ENCODE results near the gene TUBA4B. TPM values are rescaled to one million over a fixed set of nuclear protein-coding genes. Genes with fewer than 3 reads are reported as not detected.

Gene TUBA4B
- total and polyA plus RNA-seq, 2 donors from 2014 or later = 0.98 to 15.4 TPM

DNA sequence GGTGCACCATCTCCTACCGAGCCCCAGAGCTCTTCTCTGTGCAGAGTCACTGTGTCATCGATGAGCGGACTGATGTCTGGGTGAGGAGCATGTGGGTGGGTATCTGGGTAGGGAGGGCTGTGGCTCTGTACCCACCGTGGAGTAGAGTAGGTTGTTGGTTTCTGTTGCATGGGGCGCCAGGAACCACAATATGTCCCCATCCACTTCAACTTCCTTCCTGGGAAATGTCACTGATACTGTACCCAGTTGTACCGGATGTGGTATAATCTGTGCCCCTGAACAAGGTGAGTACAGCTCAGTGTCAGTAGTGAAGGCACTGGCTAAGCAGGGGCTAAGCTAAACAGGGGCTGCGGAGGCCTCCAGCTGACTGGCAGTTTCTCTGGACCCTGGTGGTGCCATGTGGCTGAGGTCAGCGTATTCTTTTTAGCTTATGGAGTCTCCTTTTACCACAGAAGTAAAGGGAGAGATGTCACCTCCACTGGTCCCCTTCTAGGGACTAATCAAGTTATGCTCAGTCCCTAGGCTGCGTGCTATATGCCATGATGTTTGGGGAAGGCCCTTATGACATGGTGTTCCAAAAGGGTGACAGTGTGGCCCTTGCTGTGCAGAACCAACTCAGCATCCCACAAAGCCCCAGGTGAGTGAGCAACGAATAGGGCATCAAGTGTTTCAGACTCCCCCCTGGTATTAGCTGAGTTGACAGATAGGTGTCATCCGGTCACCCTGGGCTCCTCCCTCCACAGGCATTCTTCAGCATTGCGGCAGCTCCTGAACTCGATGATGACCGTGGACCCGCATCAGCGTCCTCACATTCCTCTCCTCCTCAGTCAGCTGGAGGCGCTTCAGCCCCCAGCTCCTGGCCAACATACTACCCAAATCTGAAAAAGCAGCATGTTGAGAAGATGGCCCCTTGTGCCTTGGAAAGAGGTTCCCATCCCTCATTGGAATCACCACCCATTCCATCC lies 5.1 kb upstream of the TUBA4B start:
- H3K4me1 ChIP-seq (ENCODE audit: control insufficient read depth in 2 of 3, insufficient read depth in 2 of 3, low read depth in 1 of 3, low read length in 3 of 3) = peaks cover 6 to 71% (median 56%) of the 10 kb centered on the region in 3 donors
- DNase-seq = peak in 1 of 5 donors; percentile 59
- no peak for TF ChIP-seq CTCF (IDR thresholded peaks at IDR 0.05; ENCODE audit: borderline replicate concordance, extremely low read depth, insufficient read depth)
- peak overlapping the region in 1 of 3 donors; percentile 27 for H3K9ac ChIP-seq (ENCODE audit: low read length in 3 of 3)
- FAIRE-seq = no peak
- H3K27me3 ChIP-seq (ENCODE audit: control insufficient read depth, insufficient read depth, low read length) = no peaks in the 10 kb centered on the region
- intact Hi-C loops (cut with DNase I) = no loop called here
- no peaks in the 10 kb centered on the region for H3K9me3 ChIP-seq (ENCODE audit: control insufficient read depth in 2 of 3, insufficient read depth in 1 of 3, low read length in 3 of 3)
- peaks cover 2 to 12% (median 3%) of the 10 kb centered on the region in 3 donors for H3K36me3 ChIP-seq (ENCODE audit: control insufficient read depth in 2 of 3, insufficient read depth in 3 of 3, low read length in 3 of 3)
- no peak overlapping the region for H3K4me3 ChIP-seq (ENCODE audit: low read length in 3 of 3)
- peak overlapping the region; percentile 68 to 87 for H3K27ac ChIP-seq (ENCODE audit: low read depth in 2 of 2, low read length in 2 of 2)

- H3K4me3 ChIP-seq (ENCODE audit: low read length in 3 of 3) = peak overlapping the region in 1 of 3 donors; percentile 10
- TF ChIP-seq CTCF (IDR thresholded peaks at IDR 0.05; ENCODE audit: borderline replicate concordance, extremely low read depth, insufficient read depth) = no peak
- peak overlapping the region in 1 of 3 donors; percentile 1 for H3K9ac ChIP-seq (ENCODE audit: low read length in 3 of 3)
- no peaks in the 10 kb centered on the region for H3K9me3 ChIP-seq (ENCODE audit: control insufficient read depth in 2 of 3, insufficient read depth in 1 of 3, low read length in 3 of 3)
- intact Hi-C loops (cut with DNase I) = no loop called here
- H3K4me1 ChIP-seq (ENCODE audit: control insufficient read depth in 2 of 3, insufficient read depth in 2 of 3, low read depth in 1 of 3, low read length in 3 of 3) = peaks cover 6 to 71% (median 56%) of the 10 kb centered on the region in 3 donors
- peak overlapping the region; percentile 87 to 99 for H3K27ac ChIP-seq (ENCODE audit: low read depth in 2 of 2, low read length in 2 of 2)
- no peak for FAIRE-seq
- DNase-seq = no peak
- peaks cover under 1% of the 10 kb centered on the region for H3K27me3 ChIP-seq (ENCODE audit: control insufficient read depth, insufficient read depth, low read length)
- H3K36me3 ChIP-seq (ENCODE audit: control insufficient read depth in 2 of 3, insufficient read depth in 3 of 3, low read length in 3 of 3) = peaks cover 2 to 12% (median 3%) of the 10 kb centered on the region in 3 donors
Measured at GRCh38 chr2:219248845-219249202, 4.2 kb upstream of the TUBA4B start.

DNA sequence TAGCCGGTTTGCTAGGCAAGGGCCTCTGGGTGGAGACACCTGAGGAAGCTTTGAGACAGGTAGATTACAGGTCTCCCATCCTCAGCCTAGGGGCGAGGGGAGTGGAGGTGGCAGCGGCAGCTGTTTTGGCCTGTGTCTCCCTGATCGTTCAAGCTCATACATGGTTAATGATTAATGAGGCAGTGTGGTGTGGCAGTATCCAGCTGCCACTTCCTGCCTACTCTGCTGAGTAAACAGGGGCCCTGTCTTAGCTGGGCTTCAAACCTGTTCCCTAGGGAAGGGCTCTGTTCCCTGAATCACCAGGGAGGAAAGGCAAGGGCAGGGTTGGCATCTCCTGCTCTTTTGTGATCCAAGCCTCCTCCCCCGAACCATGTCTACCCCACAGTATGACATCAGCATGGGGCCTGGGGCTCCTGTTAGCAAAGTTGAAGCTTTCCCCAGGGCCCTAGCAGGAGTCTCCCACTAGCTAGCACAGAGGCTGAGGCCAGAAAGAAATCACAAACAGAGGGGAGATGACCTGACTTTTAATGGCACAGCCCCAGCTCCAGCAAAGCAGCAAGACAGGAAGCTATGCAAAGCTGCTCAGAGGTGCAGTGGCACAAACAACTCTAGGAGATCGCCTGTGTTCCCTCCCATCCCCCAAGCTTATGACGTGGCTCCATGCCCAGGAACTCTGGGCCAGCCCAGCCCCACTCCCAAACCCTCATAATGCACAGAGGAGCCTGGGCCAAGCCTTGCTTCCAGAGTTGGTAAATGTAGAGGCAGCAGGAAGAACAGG lies 3.7 kb upstream of the TUBA4B start:
- TF ChIP-seq CTCF (IDR thresholded peaks at IDR 0.05; ENCODE audit: borderline replicate concordance, extremely low read depth, insufficient read depth) = no peak
- Histone ChIP-seq H3K4me3 (ENCODE audit: low read length in 3 of 3) (peak overlapping the region in 2 of 3 donors; percentile 15 to 20), H3K27me3 (ENCODE audit: control insufficient read depth, insufficient read depth, low read length) (peaks cover 3% of the 10 kb centered on the region), H3K36me3 (ENCODE audit: control insufficient read depth in 2 of 3, insufficient read depth in 3 of 3, low read length in 3 of 3) (peaks cover 2 to 12% (median 3%) of the 10 kb centered on the region in 3 donors), H3K9ac (ENCODE audit: low read length in 3 of 3) (peak overlapping the region in 2 of 3 donors; percentile 33 to 38), H3K9me3 (ENCODE audit: control insufficient read depth in 2 of 3, insufficient read depth in 1 of 3, low read length in 3 of 3) (no peaks in the 10 kb centered on the region), H3K4me1 (ENCODE audit: control insufficient read depth in 2 of 3, insufficient read depth in 2 of 3, low read depth in 1 of 3, low read length in 3 of 3) (peaks cover 6 to 76% (median 53%) of the 10 kb centered on the region in 3 donors), H3K27ac (ENCODE audit: low read depth in 2 of 2, low read length in 2 of 2) (peak overlapping the region; percentile 87 to 99)
- intact Hi-C loops (cut with DNase I) = no loop called here
- no peak for FAIRE-seq
- DNase-seq = peak; percentile 75 to 93 (median 89)

Data from kidney (tissue), 14 donors.